GM23248 (cell line): Measurements from ENCODE around the gene RNPS1.

ENCODE experiments used
- EZH2 ChIP-seq: fragments of 200-600 bp; sonication (generic); IDR thresholded peaks from 2 replicates; pipeline ENCODE4 v1.6.1; 2018; ENCODE audit warnings: antibody characterized with exemption, mild to moderate bottlenecking; ENCODE audit not compliant: insufficient read depth, poor library complexity, severe bottlenecking
- EZH2phosphoT487 ChIP-seq: fragments of 200-600 bp; sonication (generic); IDR thresholded peaks from 2 replicates; pipeline ENCODE4 v1.6.1; 2018; ENCODE audit warnings: antibody characterized with exemption, moderate library complexity, mild to moderate bottlenecking, low read depth; ENCODE audit not compliant: insufficient read depth

DNA sequence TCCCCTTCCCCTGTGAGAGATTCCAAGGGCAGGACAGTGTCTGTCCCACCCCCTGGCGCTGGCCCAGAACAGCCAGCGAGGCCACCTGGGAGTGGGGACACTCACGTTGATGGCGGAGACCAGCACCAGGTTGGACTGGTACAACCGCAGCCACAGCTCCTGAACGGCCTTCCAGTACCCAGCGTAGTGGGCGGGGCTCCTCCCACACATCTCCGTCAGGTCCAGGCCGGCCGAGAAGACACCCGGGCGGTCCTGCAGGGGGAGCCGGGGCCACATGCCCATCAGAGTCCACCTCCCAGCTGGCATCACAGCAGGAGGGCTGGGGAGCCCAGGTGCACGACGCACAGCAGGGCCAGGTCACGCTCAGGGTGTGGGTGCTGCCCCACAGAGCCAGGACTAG is 23.6 kb downstream of the RNPS1 start:
- TF ChIP-seq EZH2 (no peak), EZH2phosphoT487 (no peak)
